ENCODE data around the gene CYTH4. TPM values are rescaled to one million over a fixed set of nuclear protein-coding genes. Genes with fewer than 3 reads are reported as not detected.

The CYTH4 gene
- total and polyA plus RNA-seq, 2 of the 13 experiments (the other 11 are each of a cell fraction or from before 2014, with no cell fraction given), result not detected

GRCh38 chr22:37276776-37277175 is 5.5 kb upstream of the CYTH4 start:
- intact Hi-C loops (cut with micrococcal nuclease; ENCODE audit: unreplicated experiment) (no loop called here), in situ Hi-C loops (cut with HindIII; ENCODE audit: extremely low pct_ligation_motif_present, low pct_unique_long_range_greater_than_20kb) (no loop called here)
- Histone ChIP-seq H3K36me3 (replicated peaks in 1 of 2; ENCODE audit: control insufficient read depth in 1 of 2, insufficient read depth in 2 of 2, low read length in 2 of 2) (no peaks in the 10 kb centered on the region), H3K4me2 (ENCODE audit: low read depth, low read length) (no peak overlapping the region), H3K4me3 (replicated peaks in 1 of 3; ENCODE audit: insufficient read depth in 1 of 3, low read depth in 2 of 3, low read length in 3 of 3) (no peak overlapping the region), H3K79me2 (ENCODE audit: insufficient read depth, low read length) (no peaks in the 10 kb centered on the region), H3K4me1 (ENCODE audit: insufficient read depth, low read length) (no peaks in the 10 kb centered on the region; the same call in 1 of the 2 replicates), H2AFZ (ENCODE audit: low read length) (no peak overlapping the region), H4K20me1 (ENCODE audit: insufficient read depth, low read length) (no peaks in the 10 kb centered on the region), H3K9ac (ENCODE audit: insufficient read depth, low read depth, low read length) (no peak overlapping the region), H3K27ac (ENCODE audit: extremely low read length, insufficient read depth, low read length) (no peak overlapping the region), H3K27me3 (ENCODE audit: control insufficient read depth in 1 of 2, insufficient read depth in 2 of 2, low read length in 2 of 2) (peaks cover 3 to 34% of the 10 kb centered on the region in 2 experiments; a peak in 3 of 5 replicates), H3K9me3 (ENCODE audit: low read length) (no peaks in the 10 kb centered on the region)
- TF ChIP-seq AKAP8 (CRISPR knock-in tag; IDR thresholded peaks at IDR 0.05) (no peak), DRAP1 (CRISPR knock-in tag; IDR thresholded peaks at IDR 0.05) (no peak), ATF7 (IDR thresholded peaks at IDR 0.05) (no peak), ATF7 (CRISPR knock-in tag; IDR thresholded peaks at IDR 0.05) (no peak), ZSCAN5A (CRISPR knock-in tag; IDR thresholded peaks at IDR 0.05; ENCODE audit: borderline replicate concordance) (no peak), SKI (IDR thresholded peaks at IDR 0.05; ENCODE audit: partially characterized antibody) (no peak), ELF4 (CRISPR knock-in tag; IDR thresholded peaks at IDR 0.05; ENCODE audit: borderline replicate concordance) (no peak), TSC22D2 (CRISPR knock-in tag; IDR thresholded peaks at IDR 0.05; ENCODE audit: borderline replicate concordance) (no peak), RBM22 (optimal IDR thresholded peaks at IDR 0.05; ENCODE audit: low read length) (no peak), ZBTB4 (CRISPR knock-in tag; IDR thresholded peaks at IDR 0.05; ENCODE audit: borderline replicate concordance) (no peak), ZBTB38 (CRISPR knock-in tag; IDR thresholded peaks at IDR 0.05) (no peak), ZNF883 (CRISPR knock-in tag; IDR thresholded peaks at IDR 0.05; ENCODE audit: not compliant biosample characterization) (no peak), U2AF2 (IDR thresholded peaks at IDR 0.05; ENCODE audit: low read depth, low read length) (no peak)
- TF ChIP-seq, protein P1, sequence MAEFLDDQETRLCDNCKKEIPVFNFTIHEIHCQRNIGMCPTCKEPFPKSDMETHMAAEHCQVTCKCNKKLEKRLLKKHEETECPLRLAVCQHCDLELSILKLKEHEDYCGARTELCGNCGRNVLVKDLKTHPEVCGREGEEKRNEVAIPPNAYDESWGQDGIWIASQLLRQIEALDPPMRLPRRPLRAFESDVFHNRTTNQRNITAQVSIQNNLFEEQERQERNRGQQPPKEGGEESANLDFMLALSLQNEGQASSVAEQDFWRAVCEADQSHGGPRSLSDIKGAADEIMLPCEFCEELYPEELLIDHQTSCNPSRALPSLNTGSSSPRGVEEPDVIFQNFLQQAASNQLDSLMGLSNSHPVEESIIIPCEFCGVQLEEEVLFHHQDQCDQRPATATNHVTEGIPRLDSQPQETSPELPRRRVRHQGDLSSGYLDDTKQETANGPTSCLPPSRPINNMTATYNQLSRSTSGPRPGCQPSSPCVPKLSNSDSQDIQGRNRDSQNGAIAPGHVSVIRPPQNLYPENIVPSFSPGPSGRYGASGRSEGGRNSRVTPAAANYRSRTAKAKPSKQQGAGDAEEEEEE (CRISPR knock-in tag; IDR thresholded peaks at IDR 0.05; ENCODE audit: borderline replicate concordance), result no peak
- TF ChIP-seq, protein P2, sequence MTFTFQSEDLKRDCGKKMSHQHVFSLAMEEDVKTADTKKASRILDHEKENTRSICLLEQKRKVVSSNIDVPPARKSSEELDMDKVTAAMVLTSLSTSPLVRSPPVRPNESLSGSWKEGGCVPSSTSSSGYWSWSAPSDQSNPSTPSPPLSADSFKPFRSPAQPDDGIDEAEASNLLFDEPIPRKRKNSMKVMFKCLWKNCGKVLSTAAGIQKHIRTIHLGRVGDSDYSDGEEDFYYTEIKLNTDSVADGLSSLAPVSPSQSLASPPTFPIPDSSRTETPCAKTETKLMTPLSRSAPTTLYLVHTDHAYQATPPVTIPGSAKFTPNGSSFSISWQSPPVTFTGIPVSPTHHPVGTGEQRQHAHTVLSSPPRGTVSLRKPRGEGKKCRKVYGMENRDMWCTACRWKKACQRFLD (CRISPR knock-in tag; IDR thresholded peaks at IDR 0.05; ENCODE audit: borderline replicate concordance), result no peak
- BruUV-seq (replicated peaks), result no TSS peak
- 19% methylated on average over 2 of the region's 2 CpGs for WGBS (ENCODE audit: low lambda C conversion rate)
- no peak for FAIRE-seq
- DNase-seq (ENCODE audit: low spot score), result no peak
- CTCF ChIA-PET (ENCODE audit: low intra/inter-chr PET ratio, low total read pairs), result no interaction called here
- no peak for ATAC-seq
- POLR2A ChIA-PET, result no interaction called here
